GM20000 (cell line): ENCODE results near the gene LZTS3.

Experiments used
- DNase-seq: peaks from one replicate; pipeline ENCODE4 v3.0.0; 2012; ENCODE audit warnings: low spot score
- TF ChIP-seq, protein P1 (sequence below): IDR thresholded peaks from 2 replicates; pipeline ENCODE4 v1.5.1; 2012; ENCODE audit warnings: mild to moderate bottlenecking, control low read depth; ENCODE audit errors: extremely low read depth, missing control alignments

Gene LZTS3

GRCh38 chr20:3175270-3175669 is 1.9 kb upstream of the LZTS3 start:
- TF ChIP-seq, protein P1, sequence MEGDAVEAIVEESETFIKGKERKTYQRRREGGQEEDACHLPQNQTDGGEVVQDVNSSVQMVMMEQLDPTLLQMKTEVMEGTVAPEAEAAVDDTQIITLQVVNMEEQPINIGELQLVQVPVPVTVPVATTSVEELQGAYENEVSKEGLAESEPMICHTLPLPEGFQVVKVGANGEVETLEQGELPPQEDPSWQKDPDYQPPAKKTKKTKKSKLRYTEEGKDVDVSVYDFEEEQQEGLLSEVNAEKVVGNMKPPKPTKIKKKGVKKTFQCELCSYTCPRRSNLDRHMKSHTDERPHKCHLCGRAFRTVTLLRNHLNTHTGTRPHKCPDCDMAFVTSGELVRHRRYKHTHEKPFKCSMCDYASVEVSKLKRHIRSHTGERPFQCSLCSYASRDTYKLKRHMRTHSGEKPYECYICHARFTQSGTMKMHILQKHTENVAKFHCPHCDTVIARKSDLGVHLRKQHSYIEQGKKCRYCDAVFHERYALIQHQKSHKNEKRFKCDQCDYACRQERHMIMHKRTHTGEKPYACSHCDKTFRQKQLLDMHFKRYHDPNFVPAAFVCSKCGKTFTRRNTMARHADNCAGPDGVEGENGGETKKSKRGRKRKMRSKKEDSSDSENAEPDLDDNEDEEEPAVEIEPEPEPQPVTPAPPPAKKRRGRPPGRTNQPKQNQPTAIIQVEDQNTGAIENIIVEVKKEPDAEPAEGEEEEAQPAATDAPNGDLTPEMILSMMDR, result no peak
- DNase-seq, result no peak

DNA sequence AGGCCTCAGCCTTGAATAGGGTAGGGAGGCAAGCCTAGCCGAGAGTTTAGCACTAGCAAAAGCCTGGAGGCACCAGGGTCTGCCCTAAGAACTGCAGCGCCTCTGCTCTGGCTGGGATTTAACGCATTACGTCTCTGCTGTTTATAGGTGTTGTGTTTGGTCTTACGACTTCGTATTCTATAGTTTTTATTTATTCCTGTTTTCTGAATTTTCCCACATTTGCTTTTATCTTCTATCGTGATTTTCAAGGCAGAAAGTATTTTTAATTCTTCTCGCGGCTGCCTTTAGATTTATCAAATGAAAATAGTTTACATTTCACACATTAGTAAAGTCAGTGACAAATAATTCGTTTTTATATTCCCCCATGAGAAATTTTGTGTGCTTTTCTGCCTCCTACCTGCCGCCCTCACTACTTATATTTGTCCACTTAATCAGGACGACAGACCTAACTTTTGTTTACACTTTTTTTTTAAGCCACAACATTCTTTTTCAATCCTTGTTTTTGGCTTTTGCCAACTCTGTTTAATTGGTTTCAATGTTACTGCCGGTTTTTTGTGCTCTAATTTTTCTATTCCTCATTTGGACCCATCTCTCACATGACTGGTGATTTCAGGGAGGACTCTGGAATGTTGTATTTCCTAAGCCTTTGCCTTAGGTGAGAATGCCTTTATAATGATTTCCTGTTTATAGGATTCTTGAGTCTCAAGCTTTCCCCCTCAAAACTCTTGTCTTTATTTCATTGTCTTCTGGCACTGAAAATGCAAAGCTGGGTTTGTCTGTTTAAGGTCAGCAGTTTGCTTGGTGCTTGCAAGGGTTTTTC is 1.3 kb upstream of the LZTS3 start:
- no peak for DNase-seq

GRCh38 chr20:3173610-3174441 is 477 bp upstream of the LZTS3 start:
- TF ChIP-seq, protein P1, result peak; percentile 12
- peak; percentile 99 for DNase-seq

More for the DNA sequence above, 1.3 kb upstream of the LZTS3 start:
- TF ChIP-seq, protein P1, result no peak

DNA sequence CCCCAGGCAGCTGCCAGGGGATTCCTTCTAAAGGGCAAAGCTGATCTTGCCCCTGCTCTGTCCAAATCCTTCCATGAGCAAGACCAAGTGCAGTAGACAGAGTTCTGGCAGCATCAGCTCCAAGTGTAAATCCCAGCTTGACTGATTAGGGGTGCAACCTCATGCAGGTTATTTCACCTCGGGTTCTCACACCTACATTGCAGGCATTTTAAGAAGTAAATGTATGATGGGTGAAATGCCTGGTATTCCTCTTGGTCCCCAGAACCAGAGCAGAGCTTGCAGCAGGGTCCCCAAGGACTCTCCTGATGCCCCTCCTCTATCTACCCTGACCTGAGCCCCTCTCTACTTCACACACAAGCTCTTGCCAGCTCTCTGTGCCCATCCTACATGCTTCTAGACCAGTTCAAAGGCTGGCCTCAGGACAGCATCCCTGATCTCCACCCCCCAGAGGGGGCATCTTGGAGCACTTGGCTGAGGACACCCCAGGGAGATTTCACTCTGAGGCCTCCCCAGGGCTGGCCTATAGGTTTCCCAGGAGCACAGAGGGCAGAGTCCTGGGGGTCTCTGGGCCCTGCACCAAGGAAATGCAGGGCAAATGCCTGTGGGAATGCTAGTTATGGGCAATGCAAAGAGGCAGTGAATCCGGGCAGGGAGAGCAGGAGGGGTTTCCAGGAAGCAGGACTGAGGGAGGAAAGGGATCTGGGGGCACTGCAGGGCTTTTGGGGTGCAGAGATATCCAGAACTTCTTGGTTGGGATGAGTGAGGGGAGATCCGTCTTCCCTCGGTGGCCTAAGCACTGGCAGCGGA is 1.0 kb downstream of the LZTS3 start:
- TF ChIP-seq, protein P1, result no peak
- DNase-seq, result no peak

DNA sequence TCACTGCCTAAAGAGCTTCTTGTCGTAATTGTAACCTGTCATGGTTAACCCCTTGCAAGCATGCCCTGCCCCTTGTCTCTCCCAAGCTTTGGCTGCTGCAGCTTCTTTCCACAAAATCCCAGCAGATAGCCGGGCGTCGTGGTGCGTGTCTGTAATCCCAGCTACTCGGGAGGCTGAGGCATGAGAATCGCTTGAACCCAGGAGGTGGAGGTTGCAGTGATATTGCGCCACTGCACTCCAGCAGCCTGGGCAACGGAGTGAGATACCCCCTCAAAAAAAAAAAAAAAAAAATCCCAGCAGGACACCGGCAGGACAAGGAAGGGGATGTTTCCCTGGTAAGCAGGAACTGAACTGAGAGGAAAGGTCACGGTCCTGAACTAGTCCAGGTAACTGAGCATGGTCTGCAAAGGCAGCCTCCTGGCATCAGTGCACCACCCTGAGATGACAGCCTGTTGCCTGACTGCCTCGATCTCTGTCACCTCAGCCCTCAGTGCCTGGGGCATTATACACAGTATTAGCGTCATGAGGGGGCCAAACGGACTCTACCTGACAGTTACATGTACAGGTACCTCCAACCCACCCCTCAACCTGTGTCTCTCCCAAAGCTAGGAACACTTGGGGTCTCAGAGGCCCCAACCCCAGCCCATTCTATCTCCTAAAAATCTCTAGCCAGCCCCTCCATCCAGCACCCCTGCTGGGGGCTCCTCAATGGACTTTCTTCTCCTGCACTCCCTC is 1.8 kb downstream of the LZTS3 start:
- no peak for DNase-seq
- TF ChIP-seq, protein P1, result no peak

DNA sequence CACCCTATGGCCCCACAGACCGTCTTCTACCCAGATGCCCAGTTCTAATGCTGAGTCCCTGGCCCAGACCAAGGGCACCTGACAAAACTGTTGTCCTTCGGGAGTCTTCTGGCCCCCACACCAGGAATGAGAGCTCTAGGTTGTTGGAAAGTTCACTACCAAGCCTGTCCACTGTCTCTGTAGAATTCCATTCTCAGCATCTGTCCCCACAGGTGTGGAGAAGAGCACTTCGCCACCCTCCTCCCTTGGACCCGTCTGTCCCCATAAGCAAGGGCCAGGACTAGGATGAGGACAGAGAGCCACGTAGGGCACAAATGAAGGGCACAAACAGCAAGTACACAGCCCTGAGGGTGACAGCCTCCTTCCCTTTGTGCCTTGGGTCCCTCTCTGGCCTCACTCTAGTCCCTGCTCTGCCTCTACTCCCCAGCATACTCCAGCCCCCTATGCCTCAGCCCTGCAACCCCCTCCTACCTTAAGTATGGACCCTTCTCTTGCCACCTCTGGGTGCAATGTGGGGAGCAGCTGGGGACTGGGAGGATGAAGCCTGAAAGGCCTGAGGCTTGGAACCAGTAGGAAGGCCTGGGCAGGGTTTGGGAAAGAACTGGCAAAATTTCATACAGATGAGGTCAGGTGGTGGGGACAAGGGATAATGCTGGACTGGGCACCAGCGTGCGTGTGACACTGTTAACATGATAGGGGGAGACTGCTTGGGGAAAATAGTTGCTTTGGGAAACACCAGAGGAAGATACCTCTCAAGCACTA is 4.3 kb downstream of the LZTS3 start:
- DNase-seq, result no peak
- TF ChIP-seq, protein P1, result no peak
